Spleen (tissue), 7 donors: Measurements from ENCODE around the gene LRRC52.

Source experiments
- POLR2A ChIP-seq, 3 donors: fragments of 450-650 bp; IDR thresholded peaks; one replicate each; pipeline ENCODE4 v1.5.1; 2017; ENCODE audit warnings: antibody characterized with exemption in 3 of 3, mild to moderate bottlenecking in 1 of 3
- TF ChIP-seq, protein P1 (sequence below), 11 experiments: fragments of 200-600 bp in 7 of 11; fragments of 450-650 bp in 4 of 11; sonication (generic) in 4 of 11; IDR thresholded peaks in 8 of 11; conservative IDR thresholded peaks in 3 of 11; 1 replicate in 7 of 11; 2 replicates in 4 of 11; pipeline versions ENCODE4 v1.4.0 to v1.8.0; 2016 to 2021; ENCODE audit warnings: antibody characterized with exemption in 11 of 11, inconsistent platforms in 4 of 11, mild to moderate bottlenecking in 1 of 11
- donor health status: DM: no; HTN: no; CAD: no; lungs with moderate emphysema.
- donor health status: DM: no; HTN: no; CAD: no.
- donor health status: DM: no; HTN: no; CAD: no.

DNA sequence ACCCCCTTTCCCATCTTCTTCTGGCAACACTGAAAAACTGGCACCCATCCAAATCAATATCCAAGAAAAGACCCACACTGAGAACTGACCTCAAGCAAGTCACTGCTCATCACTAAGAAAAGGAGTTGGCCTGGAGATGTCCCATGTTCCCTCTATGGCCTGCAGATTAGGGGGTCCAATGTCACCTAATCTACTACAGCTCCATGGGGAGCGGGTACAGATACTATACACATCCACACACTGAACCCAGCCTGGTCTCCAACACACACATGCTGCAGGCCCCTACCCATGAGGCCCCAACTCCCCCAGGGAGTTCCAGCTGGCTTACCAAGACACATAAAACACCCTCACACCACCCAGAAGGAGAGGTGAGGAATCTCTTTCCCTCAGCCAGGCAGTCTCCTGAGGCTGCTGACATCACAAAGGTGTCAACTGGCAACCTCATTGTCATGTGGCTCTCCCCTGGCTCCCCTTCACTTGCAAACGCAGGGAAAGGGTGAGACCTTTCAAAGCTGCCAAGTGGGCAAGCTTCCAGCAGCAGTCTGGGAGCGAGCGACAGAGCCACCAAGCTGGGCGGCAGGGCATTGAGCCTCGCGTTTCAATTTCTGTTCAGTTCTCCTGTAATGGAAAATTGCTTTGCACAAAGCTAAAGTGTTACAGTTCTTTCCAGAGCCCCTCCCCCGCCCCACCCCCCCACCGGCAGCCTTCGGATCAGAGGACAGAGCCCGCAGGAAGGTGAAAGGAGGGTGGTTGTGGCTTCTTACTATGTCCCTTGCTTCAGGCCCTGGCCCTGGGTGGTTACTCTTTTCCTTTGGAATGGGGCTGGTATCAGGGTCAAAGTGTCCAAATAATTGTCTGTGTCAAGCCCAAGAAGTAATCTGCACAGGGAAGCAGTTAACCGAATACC, at the start of gene LRRC52:
- TF ChIP-seq, protein P1, sequence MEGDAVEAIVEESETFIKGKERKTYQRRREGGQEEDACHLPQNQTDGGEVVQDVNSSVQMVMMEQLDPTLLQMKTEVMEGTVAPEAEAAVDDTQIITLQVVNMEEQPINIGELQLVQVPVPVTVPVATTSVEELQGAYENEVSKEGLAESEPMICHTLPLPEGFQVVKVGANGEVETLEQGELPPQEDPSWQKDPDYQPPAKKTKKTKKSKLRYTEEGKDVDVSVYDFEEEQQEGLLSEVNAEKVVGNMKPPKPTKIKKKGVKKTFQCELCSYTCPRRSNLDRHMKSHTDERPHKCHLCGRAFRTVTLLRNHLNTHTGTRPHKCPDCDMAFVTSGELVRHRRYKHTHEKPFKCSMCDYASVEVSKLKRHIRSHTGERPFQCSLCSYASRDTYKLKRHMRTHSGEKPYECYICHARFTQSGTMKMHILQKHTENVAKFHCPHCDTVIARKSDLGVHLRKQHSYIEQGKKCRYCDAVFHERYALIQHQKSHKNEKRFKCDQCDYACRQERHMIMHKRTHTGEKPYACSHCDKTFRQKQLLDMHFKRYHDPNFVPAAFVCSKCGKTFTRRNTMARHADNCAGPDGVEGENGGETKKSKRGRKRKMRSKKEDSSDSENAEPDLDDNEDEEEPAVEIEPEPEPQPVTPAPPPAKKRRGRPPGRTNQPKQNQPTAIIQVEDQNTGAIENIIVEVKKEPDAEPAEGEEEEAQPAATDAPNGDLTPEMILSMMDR (IDR thresholded peaks at IDR 0.05 in 8 of 11, conservative IDR thresholded peaks at IDR 0.05 in 3 of 11), result no peak
- TF ChIP-seq POLR2A (IDR thresholded peaks at IDR 0.05), result no peak
